ENCODE data around the gene FAM193A. TPM values are rescaled to one million over a fixed set of nuclear protein-coding genes. Genes with fewer than 3 reads are reported as not detected.
A peak's percentile ranks its signal among the peaks of the same experiment; 100 is the strongest.

Gene FAM193A
- total RNA-seq, 1 donor from 2014 or later: 14.6 TPM

- no peak overlapping the region for H3K4me3 ChIP-seq (ENCODE audit: low read depth, low read length)
- no peak for DNase-seq (ENCODE audit: low read depth)
- no peak for TF ChIP-seq CTCF (conservative IDR thresholded peaks at IDR 0.05; ENCODE audit: low read depth, low read length)
These were observed 206.5 kb downstream of the FAM193A start for GRCh38 chr4:2742823-2743517.

GRCh38 chr4:2743518-2744445, 207.3 kb downstream of the FAM193A start:
- no peak overlapping the region for H3K4me3 ChIP-seq (ENCODE audit: low read depth, low read length)
- TF ChIP-seq CTCF (conservative IDR thresholded peaks at IDR 0.05; ENCODE audit: low read depth, low read length): no peak
- no peak for DNase-seq (ENCODE audit: low read depth)

GRCh38 chr4:2744576-2745270, 208.3 kb downstream of the FAM193A start:
- TF ChIP-seq CTCF (conservative IDR thresholded peaks at IDR 0.05; ENCODE audit: low read depth, low read length): no peak
- no peak for DNase-seq (ENCODE audit: low read depth)
- no peak overlapping the region for H3K4me3 ChIP-seq (ENCODE audit: low read depth, low read length)

GRCh38 chr4:2745516-2745915, 209.1 kb downstream of the FAM193A start:
- TF ChIP-seq CTCF (conservative IDR thresholded peaks at IDR 0.05; ENCODE audit: low read depth, low read length): no peak
- DNase-seq (ENCODE audit: low read depth): no peak
- no peak overlapping the region for H3K4me3 ChIP-seq (ENCODE audit: low read depth, low read length)

- no peak for TF ChIP-seq CTCF (conservative IDR thresholded peaks at IDR 0.05; ENCODE audit: low read depth, low read length)
- peak; percentile 10 for DNase-seq (ENCODE audit: low read depth)
- H3K4me3 ChIP-seq (ENCODE audit: low read depth, low read length): no peak overlapping the region
These were observed 209.7 kb downstream of the FAM193A start for GRCh38 chr4:2745981-2746806.

All from epithelial cell of proximal tubule (primary cell).